BJ (cell line): ENCODE measurements around the gene ENOX1. TPM values are rescaled to one million over a fixed set of nuclear protein-coding genes. Genes with fewer than 3 reads are reported as not detected.

ENCODE experiments used
- CTCF ChIA-PET: fragments of 350-600 bp; formaldehyde crosslinking; extraction: SDS; loops from one replicate; lab custom pipeline; 2021; ENCODE audit warnings: antibody characterized with exemption, inconsistent platforms; lab: Yijun Ruan, JAX
- POLR2A ChIA-PET: fragments of 300-600 bp; sonication (Branson Sonifier 250); formaldehyde crosslinking; extraction: SDS; loops from one replicate; lab custom pipeline; 2021; ENCODE audit warnings: antibody characterized with exemption; lab: Charles Lee
- DNase-seq: peaks from one replicate; pipeline ENCODE4 v3.0.0-alpha.2; 2011; ENCODE audit warnings: low read depth
- H3K27me3 ChIP-seq: 2 replicates; pipeline ENCODE4 v1.6.0; 2011; ENCODE audit warnings: low read length; ENCODE audit not compliant: control insufficient read depth, insufficient read depth
- H3K36me3 ChIP-seq: 2 replicates; pipeline ENCODE4 v1.5.1; 2011; ENCODE audit warnings: low read length; ENCODE audit not compliant: control insufficient read depth, insufficient read depth
- H3K4me3 ChIP-seq: 2 replicates; pipeline ENCODE4 v1.5.1; 2011; ENCODE audit warnings: low read depth, mild to moderate bottlenecking, control low read depth, low read length
- CTCF ChIP-seq: IDR thresholded peaks from 2 replicates; pipeline ENCODE4 v1.5.1; 2011; ENCODE audit warnings: low read depth, mild to moderate bottlenecking, control low read depth, inconsistent platforms, low read length, moderate library complexity; ENCODE audit not compliant: insufficient read depth
- polyA plus RNA-seq: library from polyadenylated mRNA; depleted of rRNA; stranded (reverse); fragments of >200 nt; gene quantifications from 2 replicates; pipeline ENCODE4 v1.2.3, GENCODE V29; 2011

ENOX1 gene
- polyA plus RNA-seq, 1 experiment = 2.1 TPM

- Histone ChIP-seq H3K27me3 (no peaks in the 10 kb centered on the region), H3K4me3 (no peak overlapping the region), H3K36me3 (no peaks in the 10 kb centered on the region)
- no peak for DNase-seq
- CTCF ChIA-PET = interaction anchor here (1.2 kb wide), 1 partner anchor 12 kb away, joined by 3 read pairs; no protein-coding TSS in a partner anchor
- POLR2A ChIA-PET = no interaction called here
- TF ChIP-seq CTCF = no peak
These were observed 10.8 kb downstream of the ENOX1 start for GRCh38 chr13:43776006-43776405.

- no peak for TF ChIP-seq CTCF
- Histone ChIP-seq H3K27me3 (no peaks in the 10 kb centered on the region), H3K36me3 (no peaks in the 10 kb centered on the region), H3K4me3 (no peak overlapping the region)
- no peak for DNase-seq
- POLR2A ChIA-PET = interaction anchor here (0.6 kb wide), 1 partner anchor 8 kb away, joined by 3 read pairs; no protein-coding TSS in a partner anchor
- CTCF ChIA-PET = no interaction called here
These were observed 13.2 kb downstream of the ENOX1 start for GRCh38 chr13:43773602-43774001.

- no peak for DNase-seq
- no peak for TF ChIP-seq CTCF
- H3K27me3 ChIP-seq = no peaks in the 10 kb centered on the region
- CTCF ChIA-PET = interaction anchor here (1.1 kb wide), 1 partner anchor 16 kb away, joined by 3 read pairs; the partner anchor contains the start of gene ENOX1
- POLR2A ChIA-PET = no interaction called here
- no peaks in the 10 kb centered on the region for H3K36me3 ChIP-seq
- no peak overlapping the region for H3K4me3 ChIP-seq
These were observed 15.9 kb downstream of the ENOX1 start for GRCh38 chr13:43770871-43771270.

- ChIA-PET CTCF (no interaction called here), POLR2A (no interaction called here)
- H3K36me3 ChIP-seq = no peaks in the 10 kb centered on the region
- no peak for DNase-seq
- no peaks in the 10 kb centered on the region for H3K27me3 ChIP-seq
- no peak overlapping the region for H3K4me3 ChIP-seq
- TF ChIP-seq CTCF = no peak
These were observed 17.2 kb downstream of the ENOX1 start for GRCh38 chr13:43769529-43769928.

DNA sequence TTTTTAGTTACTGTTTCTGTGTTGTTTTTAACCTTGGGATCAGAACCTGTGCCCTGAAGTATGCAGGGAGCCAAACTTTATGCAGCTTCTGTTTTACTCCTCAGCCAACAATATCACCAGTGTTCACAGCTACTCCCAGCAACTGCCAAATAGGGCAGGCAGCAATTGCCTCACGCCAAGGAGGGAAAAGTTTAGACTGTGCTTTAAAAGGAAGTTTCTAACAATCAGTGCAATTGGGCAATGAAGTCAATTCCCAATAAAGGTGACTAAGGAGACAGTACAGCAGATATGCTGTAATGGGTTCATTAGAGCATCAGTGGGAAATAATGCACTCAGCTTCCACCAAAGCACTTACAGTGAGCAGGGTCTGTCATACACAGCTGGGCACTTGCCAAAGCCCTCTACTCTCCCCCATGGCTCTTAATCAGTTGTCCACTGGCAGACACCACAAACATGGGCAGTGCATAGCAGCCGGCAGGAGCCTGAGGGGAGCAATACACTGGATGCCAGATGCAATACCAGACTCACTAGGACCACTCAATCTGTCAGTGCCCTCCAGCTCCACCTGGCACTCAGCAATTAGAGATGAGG, 19.3 kb downstream of the ENOX1 start:
- no peak overlapping the region for H3K4me3 ChIP-seq
- DNase-seq = no peak
- no peaks in the 10 kb centered on the region for H3K27me3 ChIP-seq
- CTCF ChIA-PET = interaction anchor here (0.8 to 1.1 kb wide), 2 partner anchors 10 to 94 kb away, joined by 3 read pairs; no protein-coding TSS in a partner anchor
- TF ChIP-seq CTCF = no peak
- POLR2A ChIA-PET = no interaction called here
- no peaks in the 10 kb centered on the region for H3K36me3 ChIP-seq
